Measurements from ENCODE around the gene STX16. TPM values are rescaled to one million over a fixed set of nuclear protein-coding genes. Genes with fewer than 3 reads are reported as not detected.

The STX16 gene
- total RNA-seq, 1 donor from 2014 or later = 32.4 TPM

DNA sequence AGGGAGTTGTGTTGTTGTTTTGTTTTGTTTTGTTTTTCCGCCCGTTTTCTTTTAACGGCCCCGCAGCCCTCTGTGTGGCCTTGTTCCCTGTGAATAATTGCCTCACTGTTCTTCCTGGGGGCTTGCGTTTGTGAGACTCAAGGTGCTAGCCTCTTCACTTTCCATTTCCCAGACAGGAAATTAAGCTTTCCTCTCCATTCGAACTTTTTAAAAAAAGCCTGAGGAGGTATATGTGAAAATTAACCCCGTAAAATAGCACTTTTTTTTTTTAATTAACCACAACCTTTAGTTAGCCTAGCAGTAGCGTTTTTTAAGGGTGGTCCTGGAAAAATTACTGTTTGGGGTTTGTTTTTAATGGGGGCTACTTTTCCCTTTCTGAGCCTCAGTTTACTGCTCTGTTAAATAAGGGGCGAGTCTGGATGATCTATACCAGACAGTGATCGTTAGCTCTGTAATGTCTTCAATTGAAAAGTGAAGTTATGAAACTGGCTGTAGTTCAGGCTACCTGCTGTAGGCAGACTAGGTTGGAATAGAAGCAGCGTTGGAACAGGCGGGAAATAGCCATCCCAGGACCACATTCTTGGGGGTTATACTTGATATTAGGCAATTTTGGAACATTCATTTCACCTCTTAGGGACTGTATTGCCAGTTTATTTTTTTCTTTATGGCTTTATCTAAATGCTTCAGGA lies 1.7 kb downstream of the STX16 start:
- Histone ChIP-seq H3K9me3 (ENCODE audit: control insufficient read depth in 3 of 3, low read length in 3 of 3) (no peaks in the 10 kb centered on the region), H3K4me3 (ENCODE audit: low read length in 3 of 3) (peak overlapping the region; percentile 97 to 100 (median 99)), H3K27me3 (ENCODE audit: control insufficient read depth in 3 of 3, insufficient read depth in 3 of 3, low read length in 3 of 3) (no peaks in the 10 kb centered on the region), H3K9ac (ENCODE audit: low read depth in 1 of 3, low read length in 3 of 3) (peak overlapping the region; percentile 98 to 99 (median 99)), H3K4me1 (ENCODE audit: control insufficient read depth in 3 of 3, insufficient read depth in 3 of 3, low read length in 3 of 3) (peaks cover 10 to 44% (median 31%) of the 10 kb centered on the region in 3 donors), H3K27ac (ENCODE audit: low read depth, low read length) (peak overlapping the region; percentile 95), H3K36me3 (ENCODE audit: control insufficient read depth in 3 of 3, insufficient read depth in 3 of 3, low read length in 3 of 3) (peaks cover 3 to 4% (median 4%) of the 10 kb centered on the region in 3 donors)

DNA sequence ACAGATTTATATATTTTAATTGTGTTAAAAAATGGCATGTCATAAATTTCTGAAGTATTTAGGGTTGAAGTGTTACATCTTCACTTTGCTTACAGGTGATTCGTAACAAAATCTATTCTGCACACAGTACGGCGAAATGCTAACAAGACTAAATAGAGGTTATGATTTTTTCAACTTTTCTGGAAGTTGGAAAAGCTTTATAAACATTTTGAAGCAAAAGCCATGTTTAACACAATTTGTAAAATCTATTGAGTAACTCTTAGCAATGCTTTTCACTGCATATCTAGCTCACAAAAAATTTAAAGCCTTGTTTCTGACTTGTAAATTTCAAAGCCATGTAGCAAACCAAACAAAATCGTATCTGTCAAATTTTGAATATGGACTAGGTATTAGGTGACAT lies 3.3 kb downstream of the STX16 start:
- Histone ChIP-seq H3K9ac (ENCODE audit: low read depth in 1 of 3, low read length in 3 of 3) (no peak overlapping the region), H3K9me3 (ENCODE audit: control insufficient read depth in 3 of 3, low read length in 3 of 3) (no peaks in the 10 kb centered on the region), H3K4me1 (ENCODE audit: control insufficient read depth in 3 of 3, insufficient read depth in 3 of 3, low read length in 3 of 3) (peaks cover 11 to 44% (median 30%) of the 10 kb centered on the region in 3 donors), H3K27me3 (ENCODE audit: control insufficient read depth in 3 of 3, insufficient read depth in 3 of 3, low read length in 3 of 3) (no peaks in the 10 kb centered on the region), H3K27ac (ENCODE audit: low read depth, low read length) (no peak overlapping the region), H3K4me3 (ENCODE audit: low read length in 3 of 3) (no peak overlapping the region), H3K36me3 (ENCODE audit: control insufficient read depth in 3 of 3, insufficient read depth in 3 of 3, low read length in 3 of 3) (peaks cover 3 to 4% (median 4%) of the 10 kb centered on the region in 3 donors)

DNA sequence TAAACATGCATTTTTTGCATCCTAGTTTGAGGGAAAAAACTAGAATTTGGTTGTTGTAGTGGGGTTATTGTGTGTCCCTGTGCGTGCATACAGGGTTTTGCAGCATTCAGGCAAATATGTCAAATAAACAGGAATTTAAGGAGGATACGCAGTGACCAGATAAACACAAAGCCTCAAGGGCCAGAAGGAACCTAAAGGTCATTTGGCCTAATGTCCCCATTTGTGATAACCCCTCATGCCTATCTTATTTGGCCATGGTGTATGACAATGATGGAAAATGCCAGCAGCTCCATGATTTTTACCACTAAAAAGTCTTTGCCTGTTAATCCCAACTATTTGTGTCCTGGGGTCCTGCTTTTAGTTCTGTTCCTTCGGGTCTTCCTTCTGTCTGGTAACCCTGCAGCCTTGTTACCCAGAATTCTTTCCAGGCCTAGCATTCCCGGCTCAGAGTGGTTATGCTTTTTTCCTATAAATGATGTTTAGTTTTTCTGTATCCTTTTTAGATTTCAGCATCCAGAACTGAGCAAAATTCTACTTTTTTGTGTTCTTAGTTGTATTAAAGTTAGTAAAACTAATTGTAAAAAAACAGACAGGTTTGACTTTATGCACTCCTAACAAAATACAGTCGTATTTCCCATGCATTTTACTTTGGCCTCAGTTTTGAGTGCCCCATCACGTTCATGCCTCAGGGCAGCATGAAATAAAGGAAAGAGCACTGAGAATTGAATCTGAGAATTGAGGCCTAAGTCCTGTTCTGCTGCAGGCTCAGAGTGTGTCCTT lies 4.4 kb downstream of the STX16 start:
- H3K9ac ChIP-seq (ENCODE audit: low read depth in 1 of 3, low read length in 3 of 3) = peak overlapping the region in 1 of 3 donors; percentile 46

DNA sequence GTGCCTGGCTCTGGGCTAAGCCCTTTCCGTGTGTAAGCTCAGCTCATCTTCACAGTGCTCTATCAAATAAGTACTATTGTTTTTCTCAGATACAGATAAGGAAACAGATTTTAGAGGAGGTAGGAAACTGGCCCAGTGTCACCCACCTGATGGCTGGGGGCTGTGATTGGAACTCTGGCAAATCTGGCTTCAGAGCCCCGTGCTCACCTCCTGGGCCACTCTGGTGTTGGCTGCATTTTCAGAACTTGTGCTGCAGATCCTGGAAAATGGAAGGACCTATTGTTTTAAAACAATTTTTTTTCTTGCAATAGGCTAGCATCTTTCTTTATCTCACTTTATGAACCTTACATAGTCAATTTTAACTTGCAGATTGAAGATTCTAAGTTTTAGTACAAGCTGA lies 5.7 kb downstream of the STX16 start:
- Histone ChIP-seq H3K27me3 (ENCODE audit: control insufficient read depth in 3 of 3, insufficient read depth in 3 of 3, low read length in 3 of 3) (no peaks in the 10 kb centered on the region), H3K4me1 (ENCODE audit: control insufficient read depth in 3 of 3, insufficient read depth in 3 of 3, low read length in 3 of 3) (peaks cover 20 to 53% (median 36%) of the 10 kb centered on the region in 3 donors), H3K4me3 (ENCODE audit: low read length in 3 of 3) (peak overlapping the region in 1 of 3 donors; percentile 34), H3K36me3 (ENCODE audit: control insufficient read depth in 3 of 3, insufficient read depth in 3 of 3, low read length in 3 of 3) (peaks cover 0 to 4% (median 3%) of the 10 kb centered on the region in 3 donors), H3K27ac (ENCODE audit: low read depth, low read length) (no peak overlapping the region), H3K9ac (ENCODE audit: low read depth in 1 of 3, low read length in 3 of 3) (peak overlapping the region in 2 of 3 donors; percentile 47 to 65), H3K9me3 (ENCODE audit: control insufficient read depth in 3 of 3, low read length in 3 of 3) (no peaks in the 10 kb centered on the region)

More for the DNA sequence above, 4.4 kb downstream of the STX16 start:
- H3K9me3 ChIP-seq (ENCODE audit: control insufficient read depth in 3 of 3, low read length in 3 of 3) = no peaks in the 10 kb centered on the region
- H3K4me1 ChIP-seq (ENCODE audit: control insufficient read depth in 3 of 3, insufficient read depth in 3 of 3, low read length in 3 of 3) = peaks cover 11 to 46% (median 33%) of the 10 kb centered on the region in 3 donors
- H3K27me3 ChIP-seq (ENCODE audit: control insufficient read depth in 3 of 3, insufficient read depth in 3 of 3, low read length in 3 of 3) = no peaks in the 10 kb centered on the region
- no peak overlapping the region for H3K4me3 ChIP-seq (ENCODE audit: low read length in 3 of 3)
- H3K27ac ChIP-seq (ENCODE audit: low read depth, low read length) = no peak overlapping the region
- H3K36me3 ChIP-seq (ENCODE audit: control insufficient read depth in 3 of 3, insufficient read depth in 3 of 3, low read length in 3 of 3) = peaks cover 3 to 4% (median 4%) of the 10 kb centered on the region in 3 donors

DNA sequence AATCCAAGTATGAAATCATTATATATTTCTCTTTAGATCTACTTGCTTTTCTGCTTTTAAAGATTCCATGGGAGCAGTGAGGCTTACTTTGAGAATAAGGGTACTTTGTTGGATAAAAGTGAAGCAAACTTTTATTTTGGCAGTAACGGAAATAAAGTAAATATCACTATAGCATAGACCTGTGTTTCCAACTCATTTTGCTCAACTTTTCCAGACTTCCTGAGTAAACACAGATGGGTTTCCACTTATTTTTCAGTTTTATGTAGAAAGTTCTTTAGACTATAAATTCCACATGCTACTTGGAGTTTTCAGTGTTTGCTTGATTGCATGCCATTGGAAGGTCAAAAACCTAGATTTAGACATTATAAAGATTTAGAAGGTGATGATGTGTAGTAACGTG lies 6.2 kb downstream of the STX16 start:
- peaks cover 24 to 55% (median 36%) of the 10 kb centered on the region in 3 donors for H3K4me1 ChIP-seq (ENCODE audit: control insufficient read depth in 3 of 3, insufficient read depth in 3 of 3, low read length in 3 of 3)

DNA sequence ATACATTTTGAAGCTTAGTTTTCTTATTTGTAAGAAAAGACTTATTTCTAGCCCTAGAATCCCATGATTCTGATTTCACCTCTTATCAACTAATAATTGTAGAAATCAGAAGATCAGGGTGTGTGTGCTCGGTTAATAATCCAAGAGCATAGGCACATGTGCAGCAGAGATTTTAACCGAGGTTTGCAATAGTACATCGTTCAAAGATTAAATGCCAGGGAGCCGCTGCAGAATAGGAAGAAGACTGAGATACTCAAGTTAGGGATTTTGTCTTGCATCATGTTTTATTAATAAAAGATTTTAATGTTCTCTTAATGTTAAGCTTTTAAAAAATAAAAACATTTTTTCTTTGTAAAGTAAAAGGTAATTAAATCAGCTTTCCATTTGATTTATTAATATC lies 6.9 kb downstream of the STX16 start:
- Histone ChIP-seq H3K36me3 (ENCODE audit: control insufficient read depth in 3 of 3, insufficient read depth in 3 of 3, low read length in 3 of 3) (peaks cover 0 to 5% (median 4%) of the 10 kb centered on the region in 3 donors), H3K9ac (ENCODE audit: low read depth in 1 of 3, low read length in 3 of 3) (peak overlapping the region in 2 of 3 donors; percentile 1 to 2), H3K4me1 (ENCODE audit: control insufficient read depth in 3 of 3, insufficient read depth in 3 of 3, low read length in 3 of 3) (peaks cover 19 to 50% (median 29%) of the 10 kb centered on the region in 3 donors), H3K4me3 (ENCODE audit: low read length in 3 of 3) (peak overlapping the region in 1 of 3 donors; percentile 40), H3K9me3 (ENCODE audit: control insufficient read depth in 3 of 3, low read length in 3 of 3) (no peaks in the 10 kb centered on the region), H3K27me3 (ENCODE audit: control insufficient read depth in 3 of 3, insufficient read depth in 3 of 3, low read length in 3 of 3) (no peaks in the 10 kb centered on the region), H3K27ac (ENCODE audit: low read depth, low read length) (no peak overlapping the region)

More for the DNA sequence above, 6.2 kb downstream of the STX16 start:
- Histone ChIP-seq H3K36me3 (ENCODE audit: control insufficient read depth in 3 of 3, insufficient read depth in 3 of 3, low read length in 3 of 3) (peaks cover 0 to 4% (median 3%) of the 10 kb centered on the region in 3 donors), H3K9ac (ENCODE audit: low read depth in 1 of 3, low read length in 3 of 3) (peak overlapping the region in 2 of 3 donors; percentile 47 to 65), H3K9me3 (ENCODE audit: control insufficient read depth in 3 of 3, low read length in 3 of 3) (no peaks in the 10 kb centered on the region), H3K4me3 (ENCODE audit: low read length in 3 of 3) (peak overlapping the region in 1 of 3 donors; percentile 34), H3K27me3 (ENCODE audit: control insufficient read depth in 3 of 3, insufficient read depth in 3 of 3, low read length in 3 of 3) (no peaks in the 10 kb centered on the region), H3K27ac (ENCODE audit: low read depth, low read length) (no peak overlapping the region)

DNA sequence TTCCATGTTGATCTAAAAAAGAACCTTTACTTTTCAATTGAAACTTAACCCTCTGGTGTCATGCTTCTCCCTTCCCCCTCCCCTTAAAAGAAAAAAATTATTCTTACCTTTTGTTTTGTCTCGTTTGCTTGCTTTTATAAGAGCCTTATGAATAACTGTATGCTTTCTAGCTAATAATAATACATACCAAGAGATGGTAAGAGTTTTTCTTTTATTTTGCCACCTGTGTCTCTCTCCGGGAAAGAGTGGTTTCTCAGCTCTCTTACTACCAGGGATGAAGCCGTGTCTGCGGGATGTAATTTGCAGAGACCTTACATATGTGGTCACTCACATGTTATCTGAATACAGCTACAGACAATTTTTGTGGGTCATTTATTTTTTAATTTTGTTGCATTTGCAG lies 7.7 kb downstream of the STX16 start:
- peaks cover 0 to 5% (median 4%) of the 10 kb centered on the region in 3 donors for H3K36me3 ChIP-seq (ENCODE audit: control insufficient read depth in 3 of 3, insufficient read depth in 3 of 3, low read length in 3 of 3)
- no peak overlapping the region for H3K4me3 ChIP-seq (ENCODE audit: low read length in 3 of 3)
- H3K27me3 ChIP-seq (ENCODE audit: control insufficient read depth in 3 of 3, insufficient read depth in 3 of 3, low read length in 3 of 3) = no peaks in the 10 kb centered on the region
- no peaks in the 10 kb centered on the region for H3K9me3 ChIP-seq (ENCODE audit: control insufficient read depth in 3 of 3, low read length in 3 of 3)
- H3K4me1 ChIP-seq (ENCODE audit: control insufficient read depth in 3 of 3, insufficient read depth in 3 of 3, low read length in 3 of 3) = peaks cover 15 to 46% (median 26%) of the 10 kb centered on the region in 3 donors
- peak overlapping the region in 2 of 3 donors; percentile 4 to 30 for H3K9ac ChIP-seq (ENCODE audit: low read depth in 1 of 3, low read length in 3 of 3)
- H3K27ac ChIP-seq (ENCODE audit: low read depth, low read length) = no peak overlapping the region

DNA sequence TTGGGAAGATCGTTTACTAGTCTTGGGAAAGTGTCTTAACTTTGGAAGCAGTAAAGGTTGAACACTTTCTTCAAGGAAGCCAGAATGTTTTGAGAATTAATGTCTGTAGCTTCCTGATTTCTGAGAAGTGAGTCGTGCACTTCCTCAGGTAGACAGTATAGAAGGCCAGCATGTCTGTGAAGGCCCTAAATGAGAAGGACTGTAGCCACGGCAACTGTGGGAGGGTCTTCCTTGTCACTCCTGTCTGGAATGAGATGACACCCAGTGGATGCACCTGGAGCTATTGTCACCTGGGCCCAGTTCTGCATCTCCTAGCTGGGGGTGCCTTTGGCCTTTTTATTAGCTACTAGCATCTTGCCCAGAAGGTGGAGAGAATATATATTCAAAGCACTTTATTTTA lies 8.8 kb downstream of the STX16 start:
- H3K4me1 ChIP-seq (ENCODE audit: control insufficient read depth in 3 of 3, insufficient read depth in 3 of 3, low read length in 3 of 3) = peaks cover 15 to 46% (median 27%) of the 10 kb centered on the region in 3 donors
- H3K9ac ChIP-seq (ENCODE audit: low read depth in 1 of 3, low read length in 3 of 3) = peak overlapping the region in 1 of 3 donors; percentile 43
- H3K27me3 ChIP-seq (ENCODE audit: control insufficient read depth in 3 of 3, insufficient read depth in 3 of 3, low read length in 3 of 3) = no peaks in the 10 kb centered on the region
- no peak overlapping the region for H3K4me3 ChIP-seq (ENCODE audit: low read length in 3 of 3)
- H3K36me3 ChIP-seq (ENCODE audit: control insufficient read depth in 3 of 3, insufficient read depth in 3 of 3, low read length in 3 of 3) = peaks cover 0 to 4% (median 3%) of the 10 kb centered on the region in 3 donors
- H3K9me3 ChIP-seq (ENCODE audit: control insufficient read depth in 3 of 3, low read length in 3 of 3) = no peaks in the 10 kb centered on the region
- H3K27ac ChIP-seq (ENCODE audit: low read depth, low read length) = peak overlapping the region; percentile 2

DNA sequence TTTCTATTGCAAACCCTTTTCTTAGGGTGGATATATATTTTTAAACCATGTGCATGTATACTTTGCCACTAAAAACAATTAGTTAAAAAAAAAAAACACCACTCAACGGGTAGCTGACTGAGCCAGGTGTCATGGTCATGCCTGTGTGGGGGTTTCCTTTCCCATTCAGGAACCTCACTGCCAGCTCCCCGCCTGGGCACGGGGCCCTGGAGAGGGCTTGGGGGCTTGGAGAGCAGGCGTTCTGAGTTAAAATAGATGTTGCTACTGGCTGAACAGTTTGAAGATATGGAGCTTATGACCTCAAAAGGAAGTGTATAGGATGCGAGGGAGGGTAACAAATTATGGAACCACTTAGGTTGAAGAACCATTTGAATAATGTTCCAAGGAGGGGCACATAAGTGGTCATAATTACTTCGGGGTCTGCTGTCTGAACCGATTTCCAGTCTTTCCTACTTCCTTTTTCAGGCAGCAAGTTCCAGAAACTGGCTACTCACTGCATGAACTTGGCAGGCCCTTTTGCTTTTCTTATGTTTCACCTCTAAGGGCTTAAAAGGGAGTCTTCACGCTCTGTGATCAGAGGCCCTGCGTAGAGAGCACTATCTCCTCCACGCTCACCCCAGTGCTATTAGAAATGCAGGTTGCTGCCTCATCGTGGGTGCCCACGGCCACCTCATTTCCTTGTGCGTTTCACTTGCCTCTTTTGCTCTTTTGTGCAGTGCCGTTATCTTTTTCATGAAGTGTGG lies 9.9 kb downstream of the STX16 start:
- Histone ChIP-seq H3K4me3 (ENCODE audit: low read length in 3 of 3) (peak overlapping the region in 1 of 3 donors; percentile 38), H3K27me3 (ENCODE audit: control insufficient read depth in 3 of 3, insufficient read depth in 3 of 3, low read length in 3 of 3) (no peaks in the 10 kb centered on the region), H3K36me3 (ENCODE audit: control insufficient read depth in 3 of 3, insufficient read depth in 3 of 3, low read length in 3 of 3) (peaks cover 0 to 6% (median 2%) of the 10 kb centered on the region in 3 donors), H3K27ac (ENCODE audit: low read depth, low read length) (peak overlapping the region; percentile 54), H3K9ac (ENCODE audit: low read depth in 1 of 3, low read length in 3 of 3) (peak overlapping the region; percentile 15 to 60 (median 59)), H3K9me3 (ENCODE audit: control insufficient read depth in 3 of 3, low read length in 3 of 3) (no peaks in the 10 kb centered on the region), H3K4me1 (ENCODE audit: control insufficient read depth in 3 of 3, insufficient read depth in 3 of 3, low read length in 3 of 3) (peaks cover 21 to 39% (median 32%) of the 10 kb centered on the region in 3 donors)

Measured in skeletal muscle tissue (tissue), 4 donors.